Measurements from ENCODE around the gene STUM. TPM values are rescaled to one million over a fixed set of nuclear protein-coding genes. Genes with fewer than 3 reads are reported as not detected.

Gene STUM
- total and polyA plus RNA-seq, 10 of the 15 experiments (the other 5 are each of a cell fraction or from before 2014, with no cell fraction given): under 0.01 to 0.15 (median 0.09) TPM; not detected in 5

GRCh38 chr1:226638001-226638601 lies 89.5 kb downstream of the STUM start:
- FAIRE-seq (no peak), ATAC-seq (no peak), DNase-seq (ENCODE audit: low read depth, low spot score) (no peak)
- Histone ChIP-seq H3K27me3 (replicated peaks in 1 of 2; ENCODE audit: control insufficient read depth in 2 of 2, insufficient read depth in 2 of 2, low read length in 1 of 2) (no peaks in the 10 kb centered on the region), H3K9ac (ENCODE audit: control insufficient read depth, insufficient read depth, low read length) (no peak overlapping the region), H2AFZ (ENCODE audit: control insufficient read depth, low read depth, low read length) (no peak overlapping the region), H3K27ac (ENCODE audit: control insufficient read depth, insufficient read depth) (no peak overlapping the region), H3K4me1 (ENCODE audit: control insufficient read depth, insufficient read depth, low read length) (peaks cover 18% of the 10 kb centered on the region), H4K20me1 (ENCODE audit: control insufficient read depth, insufficient read depth) (no peaks in the 10 kb centered on the region), H3K79me2 (ENCODE audit: control insufficient read depth, insufficient read depth, low read length) (no peaks in the 10 kb centered on the region; the same call in 1 of the 2 replicates), H3K4me2 (ENCODE audit: control insufficient read depth, insufficient read depth) (no peak overlapping the region), H3K4me3 (no peak overlapping the region), H3K36me3 (ENCODE audit: control insufficient read depth in 2 of 2, insufficient read depth in 2 of 2, low read length in 1 of 2) (peaks cover 10 to 34% of the 10 kb centered on the region in 2 experiments), H3K9me3 (replicated peaks; ENCODE audit: control insufficient read depth, insufficient read depth, low read length) (no peaks in the 10 kb centered on the region)
- CTCF ChIA-PET: interaction anchor here (1.2 kb wide), 1 partner anchor 189 kb away, joined by 4 read pairs; no protein-coding TSS in a partner anchor
- in situ Hi-C loops (cut with MboI) (no loop called here), intact Hi-C loops (cut with micrococcal nuclease; ENCODE audit: unreplicated experiment) (no loop called here)
- RAD21 ChIA-PET (ENCODE audit: unreplicated experiment): no interaction called here
- no peak for TF ChIP-seq NFYA (IDR thresholded peaks at IDR 0.05; ENCODE audit: borderline replicate concordance, low read depth, low read length)
- TF ChIP-seq SREBF2 (IDR thresholded peaks at IDR 0.05; ENCODE audit: low read length): no peak
- no peak for TF ChIP-seq SREBF1 (IDR thresholded peaks at IDR 0.05; ENCODE audit: low read length)
- TF ChIP-seq MYC (IDR thresholded peaks at IDR 0.05; ENCODE audit: insufficient read depth, insufficient read length, insufficient replicate concordance, low read length, severe bottlenecking): no peak
- TF ChIP-seq IRF4 (IDR thresholded peaks at IDR 0.05; ENCODE audit: low read depth, low read length): no peak
- TF ChIP-seq ZBED1 (IDR thresholded peaks at IDR 0.05; ENCODE audit: borderline replicate concordance): no peak
- no peak for TF ChIP-seq ZSCAN29 (IDR thresholded peaks at IDR 0.05)
- no peak for TF ChIP-seq ASH2L (IDR thresholded peaks at IDR 0.05; ENCODE audit: borderline replicate concordance, low read depth)
- TF ChIP-seq POLR2AphosphoS2 (IDR thresholded peaks at IDR 0.05; ENCODE audit: low read depth, low read length): no peak
- SMC1A ChIA-PET (ENCODE audit: uncharacterized antibody, unreplicated experiment): no interaction called here
- POLR2A ChIA-PET: interaction anchor here (0.7 kb wide), 1 partner anchor 53 kb away, joined by 5 read pairs; no protein-coding TSS in a partner anchor
- BruUV-seq (replicated peaks): no TSS peak
- WGBS (ENCODE audit: insufficient coverage, insufficient replicate concordance, low lambda C conversion rate, missing lambda C conversion rate): 85% methylated on average over 10 of the region's 10 CpGs
